DMS53 (cell line): ENCODE results near the gene UBAC2.
"Not testable (repeated sequence)": the region's sequence is repeated elsewhere in the genome, so short reads cannot be mapped to it uniquely, and the experiment has no call there.

Experiments
- DNase-seq: peaks from one replicate; lab custom pipeline; 2025; lab: John Stamatoyannopoulos, UW

UBAC2 gene

GRCh38 chr13:99380921-99381645 lies 180.4 kb downstream of the UBAC2 start:
- DNase-seq = no peak

- DNase-seq = no peak
Measured at GRCh38 chr13:99381766-99382165, 181.1 kb downstream of the UBAC2 start.

DNA sequence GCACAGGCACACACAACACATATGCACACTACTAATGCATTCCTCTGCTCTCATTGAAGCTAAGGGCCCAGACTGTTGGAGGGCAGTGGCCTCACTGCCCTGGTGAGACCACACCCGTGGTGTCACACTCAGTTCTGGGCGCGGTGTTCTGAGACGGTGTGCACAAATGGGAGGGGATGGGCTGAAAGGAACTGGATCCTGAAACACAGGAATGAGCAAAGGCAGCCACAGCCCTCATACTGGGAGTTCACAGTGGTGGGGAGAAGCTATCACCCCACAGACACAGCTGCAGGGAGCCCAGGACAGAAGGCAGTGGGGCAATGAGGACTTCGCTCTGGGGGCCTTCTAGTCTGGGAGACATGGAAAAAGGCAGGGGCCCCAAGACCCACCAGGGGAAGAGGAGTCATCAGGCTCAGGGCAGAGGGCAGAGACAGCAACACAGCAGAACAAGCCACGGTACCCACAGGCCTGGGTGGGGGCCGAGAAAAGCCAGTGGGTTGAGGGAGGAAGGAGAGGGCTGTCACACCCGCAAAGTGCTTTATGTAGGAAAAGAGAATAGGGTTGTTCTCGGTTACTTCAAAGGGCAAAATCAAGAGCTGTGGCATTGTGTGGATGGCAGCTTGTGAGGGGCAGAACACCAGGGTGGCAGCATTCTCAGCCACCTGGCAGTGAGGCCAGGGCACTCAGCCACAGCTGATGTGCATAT lies 181.9 kb downstream of the UBAC2 start:
- DNase-seq = no peak

DNA sequence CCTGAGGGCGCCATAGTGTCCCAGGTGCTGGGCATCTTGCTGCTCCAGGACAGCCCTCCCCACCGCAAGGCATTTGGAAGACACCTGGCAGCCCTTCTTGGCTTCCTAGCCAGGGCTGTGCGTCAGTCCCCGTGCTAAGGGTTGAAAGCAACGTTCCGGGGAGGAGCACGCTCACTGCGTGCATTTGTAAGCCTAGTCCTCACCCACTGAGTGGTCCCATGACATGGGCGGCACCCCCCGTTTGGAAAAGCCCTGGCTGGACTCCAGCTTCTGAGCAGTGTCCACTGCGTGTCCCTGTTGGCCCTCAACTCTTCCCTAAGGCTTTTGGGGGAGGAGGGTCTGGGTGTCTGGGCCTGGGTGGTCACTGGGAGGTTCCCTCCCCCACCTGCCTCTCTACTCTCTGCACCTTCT lies 182.9 kb downstream of the UBAC2 start:
- no peak for DNase-seq

- no peak for DNase-seq
Measured at GRCh38 chr13:99383946-99384345, 183.3 kb downstream of the UBAC2 start.

DNA sequence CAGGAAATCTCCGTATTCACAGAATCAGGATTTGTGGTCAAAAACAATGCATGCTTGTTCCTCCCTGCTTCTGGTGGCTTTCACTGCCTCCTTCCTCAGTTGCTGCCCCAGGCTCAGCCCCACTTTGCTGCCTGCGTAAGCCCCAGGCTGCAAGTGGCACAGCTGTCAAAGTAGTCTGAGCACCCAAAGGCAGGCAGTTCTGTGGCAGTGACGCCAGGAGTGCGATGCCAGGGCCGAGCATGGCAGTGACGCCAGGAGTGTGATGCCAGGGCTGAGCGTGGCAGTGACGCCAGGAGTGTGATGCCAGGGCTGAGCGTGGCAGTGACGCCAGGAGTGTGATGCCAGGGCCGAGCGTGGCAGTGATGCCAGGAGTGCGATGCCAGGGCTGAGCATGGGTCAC lies 183.8 kb downstream of the UBAC2 start:
- DNase-seq = no peak

DNA sequence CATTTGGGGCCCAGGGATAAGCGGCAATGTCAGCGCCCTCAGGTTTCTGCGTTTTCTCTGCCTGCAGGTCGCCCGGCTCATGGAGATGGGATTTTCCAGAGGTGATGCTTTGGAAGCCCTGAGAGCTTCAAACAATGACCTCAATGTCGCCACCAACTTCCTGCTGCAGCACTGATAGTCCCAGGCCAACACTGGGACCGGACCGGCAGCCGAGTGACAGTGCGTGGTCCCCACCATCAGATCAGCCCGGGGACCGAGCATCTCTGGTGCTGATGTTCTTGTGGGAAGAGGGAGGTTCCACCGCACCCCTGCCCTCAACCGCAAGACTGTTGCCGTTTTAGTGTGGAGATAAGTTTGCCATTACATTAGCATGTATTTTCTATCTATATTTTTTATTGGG lies 184.5 kb downstream of the UBAC2 start:
- DNase-seq = no peak

- DNase-seq = no peak
Measured at GRCh38 chr13:99385940-99386339, 185.3 kb downstream of the UBAC2 start.

GRCh38 chr13:99386495-99386894 lies 185.8 kb downstream of the UBAC2 start:
- no peak for DNase-seq

GRCh38 chr13:99386911-99387788 lies 186.5 kb downstream of the UBAC2 start:
- peak; percentile 28 for DNase-seq

DNA sequence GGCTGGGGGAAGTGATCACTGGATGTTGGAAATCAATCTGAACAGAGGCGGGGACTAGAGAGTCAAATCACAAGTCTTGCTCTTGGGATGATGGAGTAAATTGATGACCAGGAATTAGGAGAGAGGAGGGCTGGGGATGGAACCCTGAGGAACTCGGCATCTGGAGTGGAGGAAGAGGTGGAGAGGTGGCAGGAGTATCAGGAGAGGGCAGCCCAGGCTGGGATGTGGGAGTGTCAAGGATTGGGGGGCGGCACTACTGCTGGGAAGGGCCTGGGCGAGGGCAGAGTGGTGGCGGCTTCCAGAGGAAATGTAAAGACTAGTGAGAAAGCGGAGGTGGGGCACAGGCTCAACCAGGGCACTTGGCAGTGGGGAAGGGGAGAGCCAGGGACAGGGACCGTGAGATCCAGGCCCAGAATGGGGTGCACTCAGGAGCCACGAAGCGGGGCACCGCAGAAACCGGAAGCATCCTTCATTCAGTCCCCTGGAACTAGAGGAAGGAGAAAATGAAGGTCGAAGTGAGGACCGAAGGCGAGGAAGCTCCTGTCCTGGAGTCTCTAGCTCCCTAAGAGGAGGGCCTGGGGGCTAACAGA lies 187.8 kb downstream of the UBAC2 start:
- no peak for DNase-seq

DNA sequence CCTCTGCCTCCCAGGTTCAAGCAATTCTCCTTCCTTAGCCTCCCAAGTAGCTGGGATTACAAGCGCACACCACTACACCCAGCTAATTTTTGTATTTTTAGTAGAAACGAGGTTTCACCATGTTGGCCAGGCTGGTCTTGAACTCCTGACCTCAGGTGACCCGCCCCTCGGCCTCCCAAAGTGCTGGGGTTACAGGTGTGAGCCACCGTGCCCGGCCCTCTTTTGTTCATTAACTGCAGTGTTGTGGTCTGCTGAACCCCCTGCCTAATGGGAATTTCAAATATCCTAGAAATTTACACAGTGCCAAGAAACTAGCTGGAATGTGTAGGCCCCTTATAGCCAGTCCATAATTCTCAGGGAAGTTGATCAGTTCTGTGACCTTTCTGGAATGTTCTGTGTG lies 188.4 kb downstream of the UBAC2 start:
- not testable (repeated sequence) for DNase-seq

GRCh38 chr13:99389520-99390304 lies 189.1 kb downstream of the UBAC2 start:
- no peak for DNase-seq

DNA sequence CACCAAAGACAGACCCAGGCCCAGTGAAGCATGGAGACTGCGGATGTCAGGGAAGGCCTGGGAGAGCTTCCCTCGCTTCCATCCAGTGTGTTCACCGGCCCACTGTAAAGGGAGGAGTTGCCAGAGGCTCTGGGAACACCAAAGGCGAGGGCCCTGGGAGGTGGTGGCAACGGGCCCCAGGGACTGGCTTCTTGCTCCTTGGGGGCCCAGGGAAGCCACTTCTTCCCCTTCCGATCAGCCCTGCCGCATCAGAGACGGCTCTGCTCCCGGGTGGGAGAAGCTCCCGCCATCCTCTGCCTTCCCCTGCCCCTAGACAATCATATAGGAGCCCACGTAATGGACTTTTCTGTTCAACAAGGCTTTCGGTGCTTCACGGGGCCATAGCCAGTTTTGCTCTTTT lies 189.9 kb downstream of the UBAC2 start:
- no peak for DNase-seq

DNA sequence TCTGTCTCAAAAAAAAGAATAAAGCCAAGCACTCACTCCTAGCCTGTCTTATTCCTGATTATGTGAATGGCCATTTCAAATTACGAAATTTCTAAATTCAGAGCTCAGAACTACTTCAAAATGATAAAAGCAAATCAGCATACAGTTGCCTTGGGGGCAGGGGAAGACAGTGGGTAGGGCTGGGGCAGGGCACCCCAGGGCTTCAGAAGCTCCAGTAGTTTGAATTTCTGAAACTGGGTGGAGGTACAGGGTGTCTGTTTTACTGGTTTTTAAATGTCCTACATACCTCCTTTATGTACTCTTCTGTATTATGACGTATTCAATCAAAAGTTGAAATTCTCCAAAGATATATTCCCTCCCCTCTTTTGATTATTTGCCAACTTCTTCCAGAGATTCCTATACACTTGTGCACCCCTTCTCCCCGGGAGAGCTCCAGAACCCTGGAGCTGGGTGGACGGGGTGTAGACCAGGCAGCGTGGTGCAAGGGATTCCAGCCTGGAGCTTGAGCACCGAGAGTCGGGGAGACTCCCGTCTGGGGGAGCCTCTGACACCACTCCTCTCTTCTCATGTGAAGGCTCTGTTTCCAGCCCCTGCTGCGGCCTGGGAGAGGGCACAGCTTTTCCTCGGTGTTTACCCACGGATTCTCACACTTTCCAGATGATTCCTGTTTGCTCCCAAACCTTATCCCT lies 191.3 kb downstream of the UBAC2 start:
- no peak for DNase-seq

- DNase-seq = no peak
Measured at GRCh38 chr13:99392470-99393135, 191.9 kb downstream of the UBAC2 start.

DNA sequence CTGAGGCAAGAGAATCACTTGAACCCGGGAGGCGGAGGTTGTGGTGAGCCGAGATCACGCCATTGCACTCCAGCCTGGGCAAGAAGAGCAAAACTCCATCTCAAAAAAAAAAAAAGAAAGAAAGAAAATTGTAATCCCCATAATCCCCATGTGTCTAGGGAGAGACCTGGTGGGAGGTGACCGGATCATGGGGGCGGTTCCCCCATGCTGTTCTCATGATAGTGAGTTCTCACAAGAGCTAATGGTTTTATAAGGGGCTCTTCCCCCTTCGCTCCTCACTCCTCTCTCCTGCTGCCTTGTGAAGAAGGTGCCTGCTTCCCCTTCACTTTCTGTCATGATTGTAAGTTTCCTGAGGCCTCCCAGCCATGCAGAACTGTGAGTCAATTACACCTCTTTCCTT lies 192.7 kb downstream of the UBAC2 start:
- DNase-seq = not testable (repeated sequence)

- no peak for DNase-seq
Measured at GRCh38 chr13:99393791-99394735, 193.4 kb downstream of the UBAC2 start.

- DNase-seq = no peak
Measured at GRCh38 chr13:99395436-99395835, 194.8 kb downstream of the UBAC2 start.
